Measurements from ENCODE around the gene DNASE2.

DNASE2 gene

GRCh38 chr19:12859546-12859945 is 21.7 kb downstream of the DNASE2 start:
- DNase-seq (ENCODE audit: low read depth in 1 of 2, low spot score in 1 of 2) = no peak
- Histone ChIP-seq H3K4me3 (replicated peaks; ENCODE audit: insufficient read depth, low read length) (no peak overlapping the region), H3K27ac (replicated peaks) (no peak overlapping the region), H3K27me3 (ENCODE audit: insufficient read depth, poor library complexity, severe bottlenecking) (no peaks in the 10 kb centered on the region)
- TF ChIP-seq REST (IDR thresholded peaks at IDR 0.05; ENCODE audit: insufficient replicate concordance, low read depth) = no peak
- no peak for TF ChIP-seq GABPA (IDR thresholded peaks at IDR 0.05; ENCODE audit: low read depth)
- no peak for TF ChIP-seq SPI1 (IDR thresholded peaks at IDR 0.05; ENCODE audit: borderline replicate concordance, low read depth)
- no peak for TF ChIP-seq POLR2AphosphoS5 (IDR thresholded peaks at IDR 0.05; ENCODE audit: low read depth)
- no peak for TF ChIP-seq CTCF (IDR thresholded peaks at IDR 0.05; ENCODE audit: insufficient read depth, low read length)

- TF ChIP-seq GABPA (IDR thresholded peaks at IDR 0.05; ENCODE audit: low read depth) (no peak), POLR2AphosphoS5 (IDR thresholded peaks at IDR 0.05; ENCODE audit: low read depth) (no peak), SPI1 (IDR thresholded peaks at IDR 0.05; ENCODE audit: borderline replicate concordance, low read depth) (no peak), CTCF (IDR thresholded peaks at IDR 0.05; ENCODE audit: insufficient read depth, low read length) (no peak), REST (IDR thresholded peaks at IDR 0.05; ENCODE audit: insufficient replicate concordance, low read depth) (no peak)
- Histone ChIP-seq H3K27me3 (ENCODE audit: insufficient read depth, poor library complexity, severe bottlenecking) (no peaks in the 10 kb centered on the region), H3K4me3 (replicated peaks; ENCODE audit: insufficient read depth, low read length) (no peak overlapping the region), H3K27ac (replicated peaks) (no peak overlapping the region)
- no peak for DNase-seq (ENCODE audit: low read depth in 1 of 2, low spot score in 1 of 2)
Observed at GRCh38 chr19:12858041-12858928, 23.0 kb downstream of the DNASE2 start.

GRCh38 chr19:12856653-12857052 is 24.6 kb downstream of the DNASE2 start:
- Histone ChIP-seq H3K4me3 (replicated peaks; ENCODE audit: insufficient read depth, low read length) (no peak overlapping the region), H3K27me3 (ENCODE audit: insufficient read depth, poor library complexity, severe bottlenecking) (no peaks in the 10 kb centered on the region), H3K27ac (replicated peaks) (no peak overlapping the region)
- TF ChIP-seq POLR2AphosphoS5 (IDR thresholded peaks at IDR 0.05; ENCODE audit: low read depth) (no peak), CTCF (IDR thresholded peaks at IDR 0.05; ENCODE audit: insufficient read depth, low read length) (no peak), REST (IDR thresholded peaks at IDR 0.05; ENCODE audit: insufficient replicate concordance, low read depth) (no peak), GABPA (IDR thresholded peaks at IDR 0.05; ENCODE audit: low read depth) (no peak), SPI1 (IDR thresholded peaks at IDR 0.05; ENCODE audit: borderline replicate concordance, low read depth) (no peak)
- DNase-seq (ENCODE audit: low read depth in 1 of 2, low spot score in 1 of 2) = no peak

All from HL-60 (cell line).